H1 (cell line): ENCODE measurements around the gene BPHL. TPM values are rescaled to one million over a fixed set of nuclear protein-coding genes. Genes with fewer than 3 reads are reported as not detected.
"Not testable (repeated sequence)": the region's sequence is repeated elsewhere in the genome, so short reads cannot be mapped to it uniquely, and the experiment has no call there.

Experiments
- CTCF ChIA-PET: fragments of 300-600 bp; sonication (Branson Sonifier 250); formaldehyde crosslinking; loops from one replicate; lab custom pipeline; 2021; ENCODE audit not compliant: partially characterized antibody; lab: Charles Lee
- POLR2A ChIA-PET: fragments of 300-600 bp; sonication (Branson Sonifier 250); formaldehyde crosslinking; loops from one replicate; lab custom pipeline; 2021; ENCODE audit warnings: inconsistent platforms; ENCODE audit not compliant: partially characterized antibody; lab: Charles Lee
- DNase-seq, 2 experiments: peaks; one replicate each; pipeline versions ENCODE4 v3.0.0 to v3.0.0-alpha.2; 2010 to 2022; ENCODE audit warnings: low spot score in 2 of 2, low read depth in 1 of 2, mixed read lengths in 1 of 2
- FAIRE-seq: peaks from 2 replicates; lab custom pipeline; 2011; peaks lifted over from hg19 to GRCh38; lab: Jason Lieb, UNC
- H2AFZ ChIP-seq: 2 replicates; pipeline ENCODE4 v1.8.1; 2012; ENCODE audit warnings: low read length, inconsistent platforms
- H2AK5ac ChIP-seq: 2 replicates; pipeline ENCODE4 v1.6.1; 2013; ENCODE audit warnings: low read depth, low read length
- H2BK120ac ChIP-seq: replicated peaks from 2 replicates; pipeline ENCODE3; 2013; ENCODE audit warnings: low read depth, low read length, inconsistent platforms
- H2BK12ac ChIP-seq: 2 replicates; pipeline ENCODE4 v1.6.1; 2013; ENCODE audit warnings: low read depth, low read length
- H2BK15ac ChIP-seq: 2 replicates; pipeline ENCODE4 v1.6.1; 2013; ENCODE audit warnings: low read length
- H2BK20ac ChIP-seq: 2 replicates; pipeline ENCODE4 v1.6.1; 2013; ENCODE audit warnings: low read length
- H2BK5ac ChIP-seq: 2 replicates; pipeline ENCODE4 v1.6.1; 2013; ENCODE audit warnings: low read depth, low read length
- H3K14ac ChIP-seq: 2 replicates; pipeline ENCODE4 v1.6.1; 2013; ENCODE audit warnings: inconsistent platforms; ENCODE audit not compliant: insufficient read length
- H3K18ac ChIP-seq: 2 replicates; pipeline ENCODE4 v1.6.1; 2013; ENCODE audit warnings: low read length; ENCODE audit errors: extremely low read depth
- H3K23ac ChIP-seq: 2 replicates; pipeline ENCODE4 v1.6.1; 2013; ENCODE audit warnings: inconsistent platforms; ENCODE audit not compliant: insufficient read length
- H3K23me2 ChIP-seq: 2 replicates; pipeline ENCODE4 v1.6.1; 2013; ENCODE audit warnings: low read depth, low read length
- H3K27ac ChIP-seq: 2 replicates; pipeline ENCODE4 v1.6.1; 2011; ENCODE audit warnings: low read depth, low read length, inconsistent platforms
- H3K27me3 ChIP-seq, 4 experiments: replicated peaks in 1 of 4; 1 replicate in 1 of 4; 2 replicates in 3 of 4; pipeline versions ENCODE4 v1.6.1 to v1.8.1; 2011 to 2013; ENCODE audit warnings: low read length in 3 of 4, mild to moderate bottlenecking in 3 of 4, inconsistent platforms in 2 of 4, mixed read lengths in 2 of 4, moderate library complexity in 1 of 4; ENCODE audit not compliant: control insufficient read depth in 3 of 4, insufficient read depth in 3 of 4; ENCODE audit errors: extremely low read depth in 1 of 4
- H3K36me3 ChIP-seq, 4 experiments: 2 replicates each; pipeline versions ENCODE4 v1.6.1 to v1.8.1; 2011 to 2013; ENCODE audit warnings: mild to moderate bottlenecking in 4 of 4, low read length in 3 of 4, moderate library complexity in 2 of 4, control low read depth in 1 of 4, inconsistent platforms in 1 of 4; ENCODE audit not compliant: insufficient read depth in 4 of 4, control insufficient read depth in 2 of 4
- H3K4ac ChIP-seq: replicated peaks from 2 replicates; pipeline ENCODE3; 2013; ENCODE audit warnings: low read length, low read depth, mixed read lengths, inconsistent platforms; ENCODE audit not compliant: insufficient read length
- H3K4me1 ChIP-seq, 4 experiments: replicated peaks in 1 of 4; 1 replicate in 1 of 4; 2 replicates in 3 of 4; pipeline versions ENCODE4 v1.6.1 to v1.8.1; 2011 to 2013; ENCODE audit warnings: low read length in 3 of 4, inconsistent platforms in 2 of 4, mixed read lengths in 1 of 4; ENCODE audit not compliant: insufficient read depth in 4 of 4, control insufficient read depth in 3 of 4
- H3K4me2 ChIP-seq, 2 experiments: 2 replicates each; pipeline versions ENCODE4 v1.6.1 to v1.8.1; 2011 to 2013; ENCODE audit warnings: low read depth in 2 of 2, low read length in 2 of 2, control low read depth in 1 of 2, inconsistent platforms in 1 of 2, mild to moderate bottlenecking in 1 of 2; ENCODE audit not compliant: insufficient read depth in 1 of 2
- H3K4me3 ChIP-seq, 4 experiments: fragments of 200-600, 300-600 bp in 1 of 4; sonication (generic), shearing (Covaris generic), sonication (Bioruptor Twin) in 1 of 4; 2 replicates each; pipeline versions ENCODE4 v1.5.1 to v1.8.1; 2011 to 2016; ENCODE audit warnings: low read length in 4 of 4, low read depth in 3 of 4, control low read depth in 2 of 4, inconsistent platforms in 2 of 4, mild to moderate bottlenecking in 2 of 4, mixed read lengths in 1 of 4, moderate library complexity in 1 of 4; ENCODE audit not compliant: insufficient read depth in 2 of 4; ENCODE audit errors: extremely low read depth in 1 of 4
- H3K56ac ChIP-seq: replicated peaks from 2 replicates; pipeline ENCODE3; 2013; ENCODE audit warnings: low read depth, mild to moderate bottlenecking, mixed read lengths, low read length, inconsistent platforms; ENCODE audit not compliant: insufficient read length
- H3K79me1 ChIP-seq: 2 replicates; pipeline ENCODE4 v1.6.1; 2013; ENCODE audit warnings: low read depth, low read length, control low read depth
- H3K79me2 ChIP-seq, 2 experiments: 2 replicates each; pipeline versions ENCODE4 v1.6.1 to v1.8.1; 2012 to 2013; ENCODE audit warnings: low read length in 2 of 2, mild to moderate bottlenecking in 2 of 2, inconsistent platforms in 1 of 2; ENCODE audit not compliant: insufficient read depth in 2 of 2, control insufficient read depth in 1 of 2
- H3K9ac ChIP-seq, 4 experiments: replicated peaks in 1 of 4; 1 replicate in 1 of 4; 2 replicates in 3 of 4; pipeline versions ENCODE4 v1.6.1 to v1.8.1; 2011 to 2013; ENCODE audit warnings: low read depth in 3 of 4, low read length in 3 of 4, control low read depth in 2 of 4, mild to moderate bottlenecking in 2 of 4, moderate library complexity in 2 of 4, inconsistent platforms in 1 of 4; ENCODE audit errors: extremely low read depth in 1 of 4
- H3K9me3 ChIP-seq, 2 experiments: 2 replicates each; pipeline versions ENCODE4 v1.6.1 to v1.8.1; 2012 to 2013; ENCODE audit warnings: mild to moderate bottlenecking in 2 of 2, moderate library complexity in 2 of 2, control low read depth in 1 of 2, inconsistent platforms in 1 of 2, low read depth in 1 of 2, low read length in 1 of 2, mixed read lengths in 1 of 2; ENCODE audit not compliant: insufficient read depth in 2 of 2
- H4K20me1 ChIP-seq, 2 experiments: replicated peaks in 1 of 2; 2 replicates each; pipeline versions ENCODE3 to v1.8.1; 2011 to 2013; ENCODE audit warnings: inconsistent platforms in 2 of 2, low read length in 2 of 2, mild to moderate bottlenecking in 1 of 2; ENCODE audit not compliant: insufficient read depth in 2 of 2, control insufficient read depth in 1 of 2
- H4K5ac ChIP-seq: 2 replicates; pipeline ENCODE4 v1.6.1; 2013; ENCODE audit warnings: low read length, low read depth, mixed read lengths, inconsistent platforms; ENCODE audit not compliant: insufficient read length
- H4K8ac ChIP-seq: 2 replicates; pipeline ENCODE4 v1.8.0; 2013; ENCODE audit warnings: mild to moderate bottlenecking, moderate library complexity, low read length, inconsistent platforms; ENCODE audit not compliant: insufficient read depth; ENCODE audit errors: extremely low read depth
- H4K91ac ChIP-seq: replicated peaks from 2 replicates; pipeline ENCODE3; 2013; ENCODE audit warnings: low read length, mixed read lengths, inconsistent platforms; ENCODE audit not compliant: insufficient read length
- WGBS, 2 experiments: shearing (Covaris generic) in 1 of 2; methylation state at CpG; one replicate each; pipeline versions ENCODE4 v1.1.6 to v1.1.7; 2013 to 2015; ENCODE audit warnings: low lambda C conversion rate in 2 of 2, mixed read lengths in 2 of 2, inconsistent platforms in 1 of 2, low coverage in 1 of 2, missing lambda C conversion rate in 1 of 2; ENCODE audit not compliant: insufficient replicate concordance in 2 of 2, insufficient coverage in 1 of 2, insufficient read length in 1 of 2; ENCODE audit errors: extremely low coverage in 1 of 2, missing lambda C conversion rate in 1 of 2; 5-methylcytosine and 5-hydroxymethylcytosine counted together
- polyA plus RNA-seq, 7 experiments: library from polyadenylated mRNA; depleted of rRNA in 3 of 7; stranded (reverse) in 5 of 7; unstranded in 2 of 7; fragments of >200 nt in 5 of 7; fragments of 200-250 nt in 2 of 7; gene quantifications; 1 replicate in 5 of 7; 2 replicates in 1 of 7; 4 replicates in 1 of 7; pipeline versions ENCODE4 v1.2.1 to v1.2.3, GENCODE V29; 2011 to 2013; ENCODE audit warnings: missing spikeins in 2 of 7, mixed read lengths in 2 of 7
- total RNA-seq: library from RNA; stranded (reverse); fragmentation: NEBNext Ultra II Directional; extraction: Animal tissue kit (Norgen Biotek cat#: 25700); gene quantifications from 2 replicates; pipeline ENCODE4 v1.2.1, GENCODE V29; 2021

Gene BPHL
- total and polyA plus RNA-seq, 2 of the 8 experiments (the other 6 are each of a cell fraction or from before 2014, with no cell fraction given), result 24.4 to 36.4 TPM

GRCh38 chr6:3156184-3157130 lies 37.9 kb downstream of the BPHL start:
- H3K23ac ChIP-seq, H3K27me3 ChIP-seq, H3K79me2 ChIP-seq, H2BK20ac ChIP-seq, FAIRE-seq, H3K14ac ChIP-seq, H3K79me1 ChIP-seq, H4K5ac ChIP-seq, DNase-seq, H4K91ac ChIP-seq, H3K23me2 ChIP-seq, H2BK12ac ChIP-seq, H2AK5ac ChIP-seq, H2BK15ac ChIP-seq, H3K27ac ChIP-seq, H2AFZ ChIP-seq, H3K56ac ChIP-seq, H2BK120ac ChIP-seq, H3K9me3 ChIP-seq, H4K20me1 ChIP-seq, H3K4ac ChIP-seq: not testable (repeated sequence)
- WGBS, 2 experiments, result 12% methylated on average over 28 of the region's 32 CpGs; no CpG with 5 or more reads in 1 of the 2 experiments
- Histone ChIP-seq H3K4me2 (peak overlapping the region; percentile 77 to 96), H3K36me3 (peaks cover 4 to 28% (median 12%) of the 10 kb centered on the region in 4 experiments; a peak in 6 of 8 replicates), H2BK5ac (peak overlapping the region; percentile 35; the same call in 1 of the 2 replicates), H4K8ac (peak overlapping the region; percentile 35; the same call in 1 of the 2 replicates), H3K18ac (peak overlapping the region; percentile 32), H3K9ac (peak overlapping the region in 3 of 4 experiments; percentile 20 to 76 (median 57); a peak in 6 of 7 replicates), H3K4me3 (peak overlapping the region; percentile 60 to 79 (median 74)), H3K4me1 (peaks cover 0 to 17% (median 8%) of the 10 kb centered on the region in 4 experiments; a peak in 5 of 7 replicates)
- ChIA-PET POLR2A (interaction anchor here (0.6 to 4.3 kb wide), 23 partner anchors 8 to 430 kb away, joined by 3 to 24 read pairs (median 5); partner anchors contain the start of genes NQO2 and TUBB2B), CTCF (interaction anchor here (0.6 to 2.2 kb wide), 13 partner anchors 9 to 1732 kb away, joined by 3 to 13 read pairs (median 4); no protein-coding TSS in a partner anchor)
